DND-41 (cell line): ENCODE measurements around the gene PPP2R5E.

Source experiments
- ATAC-seq: fragments of 200-7000 bp; cut with Tn5 transposase; 3 replicates; pipeline ENCODE4 v1.9.1; 2021; ENCODE audit warnings: low read depth; ENCODE audit not compliant: insufficient read depth
- DNase-seq: peaks from one replicate; pipeline ENCODE4 v3.0.0-alpha.2; 2020
- H2AFZ ChIP-seq: 2 replicates; pipeline ENCODE4 v1.6.0; 2012; ENCODE audit warnings: low read depth, low read length
- H3K27ac ChIP-seq: 2 replicates; pipeline ENCODE4 v1.5.1; 2012; ENCODE audit warnings: low read length, inconsistent platforms
- H3K27me3 ChIP-seq: fragments of 200-600 bp; sonication (generic); 2 replicates; pipeline ENCODE4 v1.6.0; 2012; ENCODE audit warnings: low read length, mild to moderate bottlenecking, inconsistent platforms; ENCODE audit not compliant: insufficient read depth, poor library complexity
- H3K36me3 ChIP-seq: 2 replicates; pipeline ENCODE4 v1.5.1; 2012; ENCODE audit warnings: low read length, inconsistent platforms; ENCODE audit not compliant: insufficient read depth
- H3K4me1 ChIP-seq: 2 replicates; pipeline ENCODE4 v1.5.1; 2012; ENCODE audit warnings: mild to moderate bottlenecking, low read length; ENCODE audit not compliant: insufficient read depth
- H3K4me2 ChIP-seq: 2 replicates; pipeline ENCODE4 v1.6.0; 2012; ENCODE audit warnings: mild to moderate bottlenecking, moderate library complexity, low read length, inconsistent platforms; ENCODE audit not compliant: insufficient read depth
- H3K4me3 ChIP-seq, 2 experiments: fragments of 200-600 bp in 1 of 2; shearing (Covaris generic) in 1 of 2; 2 replicates each; pipeline ENCODE4 v1.5.1; 2012 to 2016; ENCODE audit warnings: inconsistent platforms in 2 of 2, low read length in 2 of 2, mild to moderate bottlenecking in 2 of 2, low read depth in 1 of 2, moderate library complexity in 1 of 2
- H3K79me2 ChIP-seq: 2 replicates; pipeline ENCODE4 v1.6.0; 2012; ENCODE audit warnings: low read length, inconsistent platforms; ENCODE audit not compliant: insufficient read depth
- H3K9ac ChIP-seq: 2 replicates; pipeline ENCODE4 v1.6.0; 2012; ENCODE audit warnings: low read depth, mild to moderate bottlenecking, inconsistent platforms, low read length, moderate library complexity
- H3K9me3 ChIP-seq: 2 replicates; pipeline ENCODE4 v1.5.1; 2012; ENCODE audit warnings: low read length, moderate library complexity, mild to moderate bottlenecking, inconsistent platforms; ENCODE audit not compliant: insufficient read depth, severe bottlenecking
- H4K20me1 ChIP-seq: 2 replicates; pipeline ENCODE4 v1.6.0; 2012; ENCODE audit warnings: low read length; ENCODE audit not compliant: insufficient read depth
- CTCF ChIP-seq: IDR thresholded peaks from 2 replicates; pipeline ENCODE4 v1.5.1; 2012; ENCODE audit warnings: borderline replicate concordance, low read length, moderate library complexity, mild to moderate bottlenecking; ENCODE audit not compliant: poor library complexity, severe bottlenecking; ENCODE audit errors: extremely low read depth
- EZH2 ChIP-seq: IDR thresholded peaks from 3 replicates; pipeline ENCODE4 v1.6.1; 2012; ENCODE audit warnings: borderline replicate concordance, low read depth, mild to moderate bottlenecking, moderate library complexity, low read length, inconsistent platforms; ENCODE audit not compliant: severe bottlenecking

PPP2R5E gene

GRCh38 chr14:63345826-63346225 lies 197.4 kb downstream of the PPP2R5E start:
- Histone ChIP-seq H3K27me3 (peaks cover 16% of the 10 kb centered on the region), H3K4me1 (no peaks in the 10 kb centered on the region), H3K36me3 (no peaks in the 10 kb centered on the region), H3K4me2 (no peak overlapping the region), H2AFZ (no peak overlapping the region), H4K20me1 (no peaks in the 10 kb centered on the region), H3K79me2 (no peaks in the 10 kb centered on the region), H3K27ac (no peak overlapping the region), H3K9ac (no peak overlapping the region), H3K4me3 (no peak overlapping the region), H3K9me3 (no peaks in the 10 kb centered on the region)
- no peak for ATAC-seq
- no peak for DNase-seq
- no peak for TF ChIP-seq EZH2
- TF ChIP-seq CTCF: no peak

- H3K27ac ChIP-seq: no peak overlapping the region
- no peaks in the 10 kb centered on the region for H3K9me3 ChIP-seq
- H2AFZ ChIP-seq: no peak overlapping the region
- H3K4me3 ChIP-seq: no peak overlapping the region
- H3K4me2 ChIP-seq: no peak overlapping the region
- TF ChIP-seq EZH2 (no peak), CTCF (no peak)
- no peaks in the 10 kb centered on the region for H3K79me2 ChIP-seq
- H3K27me3 ChIP-seq: peaks cover 16% of the 10 kb centered on the region
- H3K9ac ChIP-seq: no peak overlapping the region
- no peaks in the 10 kb centered on the region for H3K36me3 ChIP-seq
- ATAC-seq: no peak
- DNase-seq: no peak
- no peaks in the 10 kb centered on the region for H3K4me1 ChIP-seq
- no peaks in the 10 kb centered on the region for H4K20me1 ChIP-seq
These were observed 198.8 kb downstream of the PPP2R5E start for GRCh38 chr14:63344336-63344735.

DNA sequence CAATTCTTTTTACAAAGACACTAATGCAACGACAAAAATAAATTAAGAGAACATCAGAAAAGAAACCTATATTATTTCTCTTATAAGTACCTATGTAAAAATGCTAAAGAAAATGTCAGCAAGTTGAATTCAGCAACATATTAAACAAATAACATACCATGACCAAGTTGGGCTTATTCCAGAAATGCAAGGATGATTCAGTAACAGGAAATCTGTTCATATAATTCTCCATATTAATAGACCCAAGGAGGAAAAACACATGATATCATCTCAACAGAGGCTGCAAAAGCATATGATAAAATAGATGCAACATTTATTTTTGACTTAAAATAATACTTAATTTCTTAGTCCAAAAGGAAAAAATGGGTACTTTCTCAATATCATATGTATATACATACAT lies 199.3 kb downstream of the PPP2R5E start:
- DNase-seq (no peak), ATAC-seq (no peak)
- no peak overlapping the region for H3K4me2 ChIP-seq
- no peak overlapping the region for H2AFZ ChIP-seq
- no peaks in the 10 kb centered on the region for H3K4me1 ChIP-seq
- no peak for TF ChIP-seq EZH2
- no peak for TF ChIP-seq CTCF
- H3K4me3 ChIP-seq: no peak overlapping the region
- H4K20me1 ChIP-seq: no peaks in the 10 kb centered on the region
- H3K36me3 ChIP-seq: no peaks in the 10 kb centered on the region
- H3K79me2 ChIP-seq: no peaks in the 10 kb centered on the region
- H3K27ac ChIP-seq: no peak overlapping the region
- H3K9me3 ChIP-seq: no peaks in the 10 kb centered on the region
- peaks cover 16% of the 10 kb centered on the region for H3K27me3 ChIP-seq
- H3K9ac ChIP-seq: no peak overlapping the region

- no peak for DNase-seq
- Histone ChIP-seq H3K9me3 (no peaks in the 10 kb centered on the region), H4K20me1 (no peaks in the 10 kb centered on the region)
These were observed 200.8 kb downstream of the PPP2R5E start for GRCh38 chr14:63342371-63342770.

More at GRCh38 chr14:63342371-63342770, 200.8 kb downstream of the PPP2R5E start:
- no peak overlapping the region for H2AFZ ChIP-seq
- H3K4me1 ChIP-seq: no peaks in the 10 kb centered on the region
- no peaks in the 10 kb centered on the region for H3K79me2 ChIP-seq
- peaks cover 16% of the 10 kb centered on the region for H3K27me3 ChIP-seq
- TF ChIP-seq CTCF: no peak
- no peak for TF ChIP-seq EZH2
- H3K9ac ChIP-seq: no peak overlapping the region
- H3K36me3 ChIP-seq: no peaks in the 10 kb centered on the region
- ATAC-seq: no peak
- H3K4me2 ChIP-seq: no peak overlapping the region
- no peak overlapping the region for H3K27ac ChIP-seq
- H3K4me3 ChIP-seq: no peak overlapping the region
